HG02852 (cell line): ENCODE results near the gene OR4S2.

Experiments used
- ATAC-seq: cut with Tn5 transposase; IDR thresholded peaks from one replicate; pipeline ENCODE4 v1.9.1; 2021; ENCODE audit warnings: mild to moderate bottlenecking, moderate library complexity; ENCODE audit not compliant: unreplicated experiment

The OR4S2 gene

GRCh38 chr11:55648027-55648426 is at the start of gene OR4S2:
Gene OR4S2, plus strand, starts transcription at chr11:55648327. Its CDS starts 2,577 bp downstream, at chr11:55650904.
- ATAC-seq: no peak

GRCh38 chr11:55607545-55607944 is 40.6 kb upstream of the OR4S2 start, which contains the start of gene OR4C11:
Gene OR4C11, minus strand, starts transcription at chr11:55607645. Its CDS starts 3,272 bp downstream, at chr11:55604373.
- ATAC-seq: no peak

- no peak for ATAC-seq
Measured at GRCh38 chr11:55624531-55624930, 23.6 kb upstream of the OR4S2 start.

GRCh38 chr11:55634813-55635212 is 13.3 kb upstream of the OR4S2 start, which contains the start of gene OR4P4:
Gene OR4P4, plus strand, starts transcription at chr11:55635113.
- no peak for ATAC-seq

- no peak for ATAC-seq
Measured at GRCh38 chr11:55652560-55652959, 4.4 kb downstream of the OR4S2 start.

GRCh38 chr11:55655096-55655495 is 7.0 kb downstream of the OR4S2 start:
- no peak for ATAC-seq

- ATAC-seq: peak; percentile 98
Measured at GRCh38 chr11:55658031-55658573, 10.0 kb downstream of the OR4S2 start.

GRCh38 chr11:55658608-55659007 is 10.5 kb downstream of the OR4S2 start:
- peak; percentile 20 for ATAC-seq

- ATAC-seq: no peak
Measured at GRCh38 chr11:55661901-55662300, 13.8 kb downstream of the OR4S2 start, which contains the start of gene OR4C6. Gene OR4C6, plus strand, starts transcription at chr11:55662201. Its CDS starts 2,966 bp downstream, at chr11:55665167.

GRCh38 chr11:55669376-55669775 is 21.2 kb downstream of the OR4S2 start:
- ATAC-seq: no peak

- no peak for ATAC-seq
Measured at GRCh38 chr11:55673860-55674259, 25.7 kb downstream of the OR4S2 start.

GRCh38 chr11:55697817-55698216 is 49.7 kb downstream of the OR4S2 start:
- ATAC-seq: peak; percentile 96

GRCh38 chr11:55701429-55701828 is 53.3 kb downstream of the OR4S2 start:
- ATAC-seq: no peak
